Muscle of back (tissue), 11 donors: ENCODE results near the gene NFXL1. TPM values are rescaled to one million over a fixed set of nuclear protein-coding genes. Genes with fewer than 3 reads are reported as not detected.
A peak's percentile ranks its signal among the peaks of the same experiment; 100 is the strongest.

Experiments
- DNase-seq, 3 donors: peaks; one replicate each; pipeline versions ENCODE4 v3.0.0 to v3.0.0-alpha.2; 2013
- polyA plus RNA-seq, 10 donors: library from polyadenylated mRNA; unstranded; fragments of 120-200 nt; gene quantifications; one replicate each; pipeline ENCODE4 v1.2.1, GENCODE V29; 2013; ENCODE audit not compliant: insufficient read length in 10 of 10

Gene NFXL1
- polyA plus RNA-seq, 10 donors, result 6.5 to 13.3 (median 9.6) TPM

DNA sequence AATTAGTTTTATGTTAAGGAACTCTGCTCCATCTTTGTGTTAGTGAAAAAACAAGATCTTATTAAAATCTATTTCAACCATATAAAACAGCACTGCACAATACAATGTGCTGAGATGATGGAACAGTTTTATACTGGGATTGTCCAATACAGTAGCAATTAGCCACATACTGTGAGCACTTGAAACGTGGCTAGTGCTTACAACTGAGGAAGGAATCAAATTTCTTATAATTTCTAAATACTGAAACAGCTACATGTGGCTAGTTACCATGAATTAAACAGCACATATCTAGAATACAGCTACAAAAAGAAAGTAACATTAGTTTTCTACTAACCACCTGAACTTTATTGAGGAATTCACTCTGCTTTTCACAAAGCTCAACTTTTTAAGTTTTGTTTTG is 14.7 kb downstream of the NFXL1 start:
- DNase-seq, result no peak

DNA sequence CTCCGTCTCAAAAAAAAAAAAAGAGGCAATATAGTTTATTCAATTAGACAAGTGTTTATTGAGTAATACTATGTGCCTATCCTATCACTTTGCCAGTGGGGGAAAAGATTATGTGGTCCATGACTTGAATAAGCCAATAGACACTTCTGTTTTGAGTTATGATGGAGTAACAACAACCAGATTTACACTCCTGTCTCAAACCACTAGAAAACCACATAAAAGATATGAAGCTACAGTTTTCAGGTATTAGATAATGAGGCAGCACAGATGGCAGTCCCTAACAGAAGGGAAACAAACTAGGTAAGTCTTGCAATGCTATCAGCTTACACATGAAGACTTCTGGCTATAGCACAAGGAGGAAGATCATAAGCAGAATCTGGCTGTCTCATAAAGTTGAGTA is 22.5 kb downstream of the NFXL1 start:
- no peak for DNase-seq

DNA sequence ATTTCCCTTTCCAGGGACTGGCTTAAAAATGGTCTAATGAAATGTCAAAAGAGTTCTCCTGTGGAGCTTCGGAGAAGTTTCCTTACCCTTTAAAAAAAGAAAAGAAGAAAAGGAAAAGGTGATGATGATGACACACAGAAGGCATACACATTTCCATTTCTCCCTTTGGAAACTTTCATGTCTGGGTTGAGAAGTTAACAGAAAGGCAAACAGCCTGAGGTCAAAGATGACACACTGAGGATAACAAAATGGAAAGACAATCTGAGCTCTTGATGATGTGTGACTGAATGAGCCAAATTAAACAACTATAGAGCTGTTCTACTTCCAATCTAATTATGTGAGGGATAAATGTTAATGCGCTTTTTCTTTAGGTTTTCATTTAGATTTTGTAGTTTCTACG is 32.2 kb downstream of the NFXL1 start:
- no peak for DNase-seq

DNA sequence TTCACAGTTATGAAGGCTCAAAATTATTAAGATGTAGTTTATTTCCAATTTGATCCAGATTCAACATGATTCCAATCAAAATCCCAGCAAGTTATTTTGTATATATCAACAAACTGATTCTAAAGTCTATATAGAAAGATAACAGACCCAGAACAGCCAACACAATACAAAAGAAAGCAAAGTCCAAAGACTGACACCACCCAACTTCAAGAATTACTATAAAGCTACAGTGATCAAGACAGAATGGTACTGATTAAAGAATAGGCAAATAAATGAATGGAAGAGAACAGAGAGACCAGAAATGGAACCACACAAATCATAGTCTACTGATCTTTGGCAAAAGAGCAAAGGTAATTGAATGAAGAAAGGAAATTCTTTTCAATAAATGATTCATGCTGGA is 34.9 kb downstream of the NFXL1 start:
- no peak for DNase-seq

DNA sequence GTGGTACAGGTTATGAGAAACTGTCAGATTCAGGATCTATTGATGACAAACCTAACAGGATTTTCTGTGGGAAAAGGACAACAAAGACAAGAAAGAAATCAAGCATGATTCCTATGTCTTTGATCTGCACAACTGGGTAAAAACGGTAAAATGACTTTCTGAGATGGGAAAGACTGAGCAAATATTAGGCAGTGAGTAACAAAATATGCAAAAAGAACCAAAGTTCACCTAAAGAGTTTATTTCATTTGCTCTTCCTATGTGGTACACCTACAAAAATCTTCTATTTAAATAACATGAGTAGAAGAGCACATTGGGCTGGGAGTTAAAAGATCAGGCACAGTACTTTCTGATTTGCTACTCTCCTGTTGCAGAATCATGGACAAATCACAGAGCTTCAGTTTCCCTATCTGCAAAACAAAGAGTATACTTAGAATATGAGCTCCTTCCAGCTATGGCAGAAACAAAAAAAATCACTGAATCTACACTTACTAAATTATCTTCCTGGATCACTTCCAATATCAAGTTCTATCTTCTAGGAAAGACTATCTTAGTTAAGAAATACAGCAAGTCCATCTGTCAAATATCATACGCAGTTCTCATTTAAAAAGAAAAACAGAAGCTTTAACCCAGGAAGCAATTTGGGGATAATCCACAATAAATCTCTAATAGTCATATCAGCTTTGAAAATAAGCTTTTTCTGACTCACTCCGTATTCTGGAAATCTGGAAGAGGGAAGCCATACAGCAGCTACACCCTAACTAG is 37.4 kb downstream of the NFXL1 start:
- DNase-seq, result no peak

DNA sequence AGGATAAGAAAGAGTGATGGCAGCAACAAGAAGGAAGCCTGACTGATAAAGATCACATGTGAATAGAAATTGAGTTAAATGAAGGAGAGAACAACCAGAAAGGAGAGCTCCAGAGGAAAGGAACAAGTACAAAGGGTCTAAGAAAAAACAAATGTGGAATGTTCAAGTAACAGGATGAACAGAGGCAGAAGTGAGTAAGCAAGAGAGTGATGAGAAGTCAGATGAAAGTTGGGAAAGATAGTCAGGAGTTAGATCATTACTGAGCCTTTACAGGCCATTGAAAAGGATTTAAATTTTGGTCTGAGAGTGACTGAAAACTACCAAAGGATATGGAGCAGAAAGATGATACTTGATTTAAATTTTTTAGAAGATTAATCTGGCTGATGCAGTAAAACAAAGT is 38.1 kb downstream of the NFXL1 start:
- no peak for DNase-seq

DNA sequence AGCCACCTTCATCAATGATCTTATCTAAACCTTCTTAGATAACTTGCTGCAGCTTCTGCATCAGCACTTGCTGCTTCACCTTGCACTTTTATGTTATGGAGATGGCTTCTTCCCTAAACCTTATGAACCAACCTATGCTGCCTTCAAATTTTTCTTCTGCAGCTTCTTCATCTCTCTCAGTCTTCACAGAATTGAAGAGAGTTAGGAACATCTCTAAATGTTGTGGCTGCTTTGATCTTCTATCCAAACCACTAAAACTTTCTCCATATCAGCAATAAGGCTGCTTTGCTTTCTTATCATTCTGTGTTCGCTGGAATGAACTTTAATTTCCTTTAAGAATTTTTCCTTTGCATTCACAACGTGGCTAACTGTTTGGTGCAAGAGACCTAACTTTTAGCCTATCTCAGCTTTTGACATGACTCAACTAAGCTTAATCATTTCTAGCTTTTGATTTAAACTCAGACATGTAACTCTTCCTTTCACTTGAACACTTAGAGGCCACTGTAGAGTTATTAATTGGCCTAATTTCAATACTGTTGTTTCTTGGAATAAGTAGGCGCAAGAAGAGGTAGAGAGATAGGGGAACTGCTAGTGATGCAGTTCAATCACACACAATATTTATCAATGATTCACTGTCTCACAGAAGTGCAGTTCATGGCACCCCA is 40.4 kb downstream of the NFXL1 start:
- DNase-seq, result no peak

DNA sequence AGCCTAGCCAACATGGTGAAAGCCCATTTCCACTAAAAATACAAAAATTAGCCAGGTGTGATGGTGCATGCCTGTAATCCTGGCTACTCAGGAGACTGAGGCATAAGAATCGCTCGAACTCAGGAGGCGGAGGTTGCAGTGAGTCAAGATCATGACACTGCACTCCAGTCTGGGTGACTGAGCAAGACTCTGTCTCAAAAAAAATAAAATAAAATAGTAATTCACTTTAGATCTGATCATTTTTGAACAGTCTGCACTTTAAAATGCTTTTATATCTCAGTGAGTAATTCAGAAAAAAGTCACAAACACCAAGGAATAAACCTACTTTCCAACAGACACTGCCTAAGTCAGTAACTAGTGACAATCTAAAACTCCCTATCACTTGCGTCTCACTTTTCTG is 50.9 kb downstream of the NFXL1 start:
- DNase-seq, result no peak

DNA sequence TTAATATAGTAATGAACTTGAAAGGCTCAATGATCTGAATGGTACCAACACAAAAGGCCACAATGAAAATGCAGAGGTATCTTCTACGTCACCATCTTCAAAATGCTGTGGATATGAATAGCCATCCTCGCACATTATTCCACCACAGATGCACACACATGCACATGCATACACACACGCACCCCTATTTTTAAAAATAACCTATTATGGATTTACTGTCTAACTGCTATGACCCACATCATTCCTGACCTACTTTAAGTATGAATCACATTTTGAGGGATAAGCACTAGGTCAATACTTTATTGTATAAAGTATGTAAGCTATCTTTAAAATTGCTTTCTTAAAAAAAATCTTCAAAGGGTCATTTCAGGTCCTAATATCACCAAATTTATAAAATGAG is 52.1 kb downstream of the NFXL1 start:
- DNase-seq, result peak in 1 of 3 donors; percentile 29

DNA sequence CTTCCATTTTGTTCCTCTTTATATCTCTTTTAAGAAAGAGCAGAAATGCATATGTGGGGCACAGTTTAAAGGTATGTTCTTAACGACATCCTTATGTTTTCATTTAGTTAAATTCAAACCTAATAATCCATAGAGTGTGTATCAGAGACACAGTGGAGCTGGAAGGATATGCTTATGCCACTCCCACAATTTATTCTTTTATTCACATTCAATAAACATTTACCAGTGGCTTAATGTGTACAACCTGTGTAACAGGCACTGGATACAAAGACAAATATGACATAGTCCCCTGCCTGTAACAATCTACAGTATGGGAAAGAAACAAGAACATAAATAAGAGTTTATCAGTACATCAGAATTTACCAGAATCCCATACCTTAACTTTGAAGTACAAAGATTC is 54.1 kb downstream of the NFXL1 start:
- DNase-seq, result no peak

DNA sequence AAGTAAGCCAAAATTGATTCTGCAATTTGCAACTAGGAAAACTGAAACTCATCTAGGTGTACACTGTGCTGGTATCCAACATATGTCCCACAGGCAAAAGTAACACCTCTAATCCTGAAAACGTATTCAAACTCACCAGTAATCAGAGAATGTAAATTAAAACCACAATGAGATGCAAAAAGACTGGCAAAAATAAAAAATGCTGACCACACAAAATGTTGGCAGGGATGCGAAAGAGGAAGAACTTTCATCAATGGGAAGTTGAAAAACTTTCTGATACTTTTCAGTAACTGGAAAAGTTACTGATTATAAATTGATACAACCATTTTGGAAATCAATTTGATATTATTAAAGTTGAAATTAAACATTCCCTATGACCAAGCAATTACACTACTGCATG is 56.4 kb downstream of the NFXL1 start:
- DNase-seq, result no peak

DNA sequence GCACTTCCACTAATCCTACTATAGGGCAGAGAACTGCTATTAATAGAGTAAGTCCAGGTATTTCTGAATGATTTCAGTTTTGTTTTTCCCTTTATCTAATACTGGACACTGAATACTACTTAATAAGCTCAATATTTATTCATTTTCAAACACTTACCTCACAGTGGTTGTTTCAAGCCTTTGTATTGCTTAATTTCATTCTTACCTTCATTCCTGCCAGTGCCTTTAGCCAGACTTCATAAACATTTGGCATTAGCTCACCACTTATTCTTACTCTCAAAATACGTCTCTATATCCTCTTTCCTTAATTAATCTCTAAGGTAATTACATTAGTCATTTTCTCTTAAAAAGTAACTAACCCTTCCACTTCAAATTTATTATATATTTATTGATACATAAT is 57.7 kb downstream of the NFXL1 start:
- DNase-seq, result no peak

DNA sequence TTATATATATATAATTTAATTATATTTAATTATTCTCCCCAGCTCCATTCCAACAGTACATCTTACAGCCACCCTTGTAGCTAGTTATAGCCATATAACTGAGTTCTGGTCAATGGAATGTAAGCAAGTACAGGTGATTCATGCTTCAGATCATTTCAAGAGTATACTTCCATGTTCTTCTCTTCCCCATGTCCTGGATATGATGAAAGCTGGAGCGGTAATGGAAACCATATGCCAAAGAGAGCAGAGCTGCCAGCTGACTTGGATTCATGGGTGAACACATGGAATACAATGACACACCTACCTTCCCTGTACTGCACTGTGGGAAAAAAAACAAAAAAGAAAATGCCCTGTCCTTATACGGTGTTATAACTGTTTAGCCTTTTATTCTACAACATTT is 59.0 kb downstream of the NFXL1 start:
- peak in 1 of 3 donors; percentile 80 for DNase-seq

DNA sequence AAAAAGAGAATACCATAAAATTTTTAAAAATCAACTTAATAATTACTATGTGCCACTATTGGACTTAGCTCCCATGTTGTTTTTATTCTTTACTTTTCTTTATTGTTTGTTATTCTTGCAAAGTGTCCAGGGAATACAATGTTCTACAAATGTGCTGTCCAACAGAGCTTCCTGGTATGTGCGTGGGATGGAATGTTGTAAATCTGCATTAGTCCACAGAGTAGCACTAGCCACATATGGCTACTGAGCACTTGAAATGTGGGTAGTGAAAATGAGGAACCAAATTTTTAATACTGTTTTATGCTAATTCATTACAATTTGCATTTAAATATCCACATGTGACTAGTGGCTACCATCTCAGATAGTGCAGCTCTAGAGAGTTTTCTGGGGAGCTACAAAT is 62.2 kb downstream of the NFXL1 start:
- DNase-seq, result peak in 1 of 3 donors; percentile 11

DNA sequence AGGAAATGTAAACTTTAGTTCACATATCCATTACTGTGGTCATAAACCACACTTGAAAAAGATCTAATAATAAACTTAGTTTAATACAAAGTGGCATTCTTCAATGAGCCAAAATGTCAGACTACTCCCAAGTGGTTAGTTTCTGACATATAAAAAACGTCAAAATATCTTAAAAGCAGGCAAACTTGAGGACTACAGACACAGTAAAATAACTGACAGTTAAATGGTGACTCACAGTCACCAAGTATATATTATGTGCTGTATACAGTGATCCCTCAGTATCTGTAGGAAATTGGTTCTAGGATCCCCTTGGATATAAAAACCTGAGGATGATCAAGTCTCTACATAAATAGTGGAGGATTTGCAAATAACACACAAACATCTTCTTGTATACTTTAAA is 64.9 kb downstream of the NFXL1 start:
- no peak for DNase-seq

DNA sequence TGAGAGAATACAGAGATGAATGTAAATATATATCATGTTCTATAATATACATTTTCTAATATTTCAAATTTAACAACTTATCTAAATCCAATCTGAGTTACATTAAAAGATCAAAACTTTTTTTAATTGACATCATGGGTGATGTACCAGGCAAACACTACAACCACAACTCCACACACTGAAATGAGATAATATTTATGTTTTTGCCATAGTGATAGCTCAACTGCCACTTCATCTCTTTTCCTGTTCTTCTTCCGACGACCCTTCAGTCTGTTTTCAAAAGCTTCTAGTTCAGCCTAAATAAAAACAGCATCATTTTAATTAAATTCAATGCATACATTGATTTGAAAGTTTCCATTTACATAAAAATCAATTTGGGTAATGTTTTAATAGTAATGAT is 66.3 kb downstream of the NFXL1 start:
- DNase-seq, result no peak

DNA sequence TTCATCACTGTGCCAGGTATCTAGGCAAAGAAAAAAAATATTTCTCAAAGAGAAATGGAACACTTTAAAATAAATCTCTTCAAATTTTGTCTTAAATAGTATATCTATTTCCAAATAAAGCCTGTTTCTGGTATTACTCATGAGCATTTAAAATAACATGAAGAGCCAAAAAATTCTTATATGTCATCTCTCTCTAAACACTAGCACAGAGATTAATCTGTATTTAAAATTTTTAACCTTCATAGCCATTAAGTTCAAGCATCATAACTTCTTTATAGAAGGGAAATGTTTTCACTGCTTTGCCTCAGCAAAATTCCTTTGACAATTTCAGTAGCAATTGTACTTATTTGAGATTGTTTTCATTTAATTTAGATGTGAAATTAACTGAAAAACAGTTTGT is 71.4 kb downstream of the NFXL1 start:
- DNase-seq, result no peak

DNA sequence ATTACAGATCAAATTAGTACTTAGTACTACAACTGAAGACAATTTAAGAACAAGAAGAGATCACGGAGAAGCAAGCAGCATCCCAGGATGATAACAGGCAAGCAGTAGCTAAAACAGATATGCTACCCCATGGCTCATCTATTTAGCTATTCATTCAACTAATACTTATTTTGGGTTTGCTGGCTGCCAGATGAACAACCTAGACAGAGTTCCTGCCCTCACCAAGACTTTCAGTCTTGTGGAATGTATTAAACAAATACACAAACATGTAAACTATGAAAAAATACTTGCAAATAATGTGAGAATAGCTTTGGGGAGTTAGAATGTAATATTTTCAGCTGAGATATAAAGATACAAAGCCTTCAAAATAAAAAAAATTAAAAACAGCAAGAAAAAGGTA is 74.1 kb downstream of the NFXL1 start:
- no peak for DNase-seq

DNA sequence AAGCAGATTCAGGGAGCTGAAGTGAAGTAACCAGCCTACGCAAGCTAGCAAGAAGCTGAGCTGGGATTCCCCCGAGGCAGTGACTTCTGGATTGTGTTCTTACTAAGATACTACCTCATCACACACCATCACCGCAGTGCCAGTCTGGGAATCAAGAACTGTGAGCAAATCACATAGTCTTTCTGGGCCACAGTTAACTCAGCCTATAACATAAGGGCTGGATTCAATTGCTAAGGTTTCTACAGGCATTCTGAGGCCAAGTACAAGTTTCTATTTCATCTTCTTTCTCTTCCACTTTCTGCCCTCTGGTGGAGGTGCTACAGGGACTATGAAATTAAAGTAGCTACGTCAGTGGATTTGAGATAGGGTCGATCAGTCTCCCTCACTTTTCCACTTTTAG is 75.1 kb downstream of the NFXL1 start:
- peak in 1 of 3 donors; percentile 51 for DNase-seq

DNA sequence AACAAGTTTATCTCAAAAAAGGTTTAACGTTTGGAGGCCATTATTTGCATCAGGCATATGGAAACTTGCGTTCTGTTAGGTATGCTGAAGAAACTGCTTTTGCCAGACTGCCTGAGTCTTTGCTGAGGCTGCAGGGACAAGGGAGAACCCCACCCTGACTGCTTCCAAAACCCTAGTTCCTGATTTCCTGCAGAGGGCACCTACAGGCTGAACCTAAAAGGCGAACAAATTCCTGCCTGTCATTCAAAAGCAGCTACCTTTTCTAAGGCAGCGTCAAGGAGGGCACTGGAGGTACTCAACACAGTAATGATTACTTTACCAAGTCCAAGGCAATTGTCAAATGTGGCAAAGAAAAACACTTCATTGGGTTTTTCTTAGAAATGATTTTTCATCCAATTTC is 75.9 kb downstream of the NFXL1 start:
- no peak for DNase-seq

DNA sequence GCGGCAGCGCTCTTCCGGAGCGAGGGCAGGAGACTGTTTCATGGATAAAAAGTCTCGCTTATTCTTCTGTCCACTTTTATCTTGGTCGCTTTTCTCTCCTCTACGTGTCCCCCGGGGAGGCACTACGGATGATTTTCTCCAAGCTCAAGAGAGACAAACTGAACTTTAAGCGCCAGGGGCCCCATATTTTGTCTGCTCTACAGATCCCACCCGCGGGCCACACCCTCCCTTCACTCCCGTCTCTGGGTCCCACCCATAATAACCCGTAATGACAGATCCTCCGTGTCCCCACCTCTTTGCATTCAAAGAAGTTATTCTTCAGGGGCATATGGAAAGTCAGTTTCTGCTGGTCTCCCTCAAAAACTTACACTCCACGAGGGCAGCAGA is 76.5 kb downstream of the NFXL1 start, which contains the start of gene CORIN:
CORIN (minus strand) TSS at position 160 of the 387 bp plus-strand sequence; CDS start at position 42, 118 bp downstream.
- DNase-seq, result peak in 1 of 3 donors; percentile 20

DNA sequence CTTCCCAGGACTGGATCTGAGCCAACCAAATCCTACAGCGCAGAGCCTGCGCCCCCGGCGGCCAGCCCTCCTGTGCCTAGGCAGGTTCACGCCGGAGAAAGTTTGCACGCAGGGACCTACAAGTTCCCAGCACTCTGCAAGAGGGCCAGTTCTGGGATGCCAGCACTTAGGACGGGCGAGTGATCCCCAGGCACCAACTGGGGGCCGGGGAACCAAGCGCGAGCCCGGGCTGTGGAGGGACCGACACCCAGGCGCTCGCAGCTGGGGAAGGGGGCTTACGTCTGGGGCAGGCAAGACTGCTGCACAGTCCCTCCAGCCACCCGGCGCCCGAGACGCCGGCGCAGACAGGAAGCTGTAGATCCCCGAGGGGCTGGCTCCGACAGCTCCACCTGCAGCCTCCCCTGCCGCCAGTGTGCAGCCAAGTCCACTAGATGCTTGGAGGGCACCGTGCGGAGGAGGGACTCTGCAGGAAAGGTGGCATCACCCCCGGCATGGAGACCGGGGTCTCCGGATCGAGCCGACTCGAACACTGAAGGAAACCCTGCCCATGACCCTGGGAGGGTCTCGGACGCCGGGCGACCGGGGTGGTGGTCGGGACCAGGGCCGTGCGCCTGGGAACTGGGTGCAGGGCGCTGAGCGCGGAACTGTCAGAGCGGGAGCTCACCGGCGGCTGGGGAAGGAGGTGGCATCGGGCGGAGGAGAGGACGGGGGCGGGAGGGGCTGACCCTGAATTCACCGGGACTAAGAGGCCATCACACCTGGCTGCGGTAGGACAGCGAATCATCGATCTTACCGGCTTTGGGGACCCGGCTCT is 77.1 kb downstream of the NFXL1 start:
- DNase-seq, result peak in 1 of 3 donors; percentile 66

DNA sequence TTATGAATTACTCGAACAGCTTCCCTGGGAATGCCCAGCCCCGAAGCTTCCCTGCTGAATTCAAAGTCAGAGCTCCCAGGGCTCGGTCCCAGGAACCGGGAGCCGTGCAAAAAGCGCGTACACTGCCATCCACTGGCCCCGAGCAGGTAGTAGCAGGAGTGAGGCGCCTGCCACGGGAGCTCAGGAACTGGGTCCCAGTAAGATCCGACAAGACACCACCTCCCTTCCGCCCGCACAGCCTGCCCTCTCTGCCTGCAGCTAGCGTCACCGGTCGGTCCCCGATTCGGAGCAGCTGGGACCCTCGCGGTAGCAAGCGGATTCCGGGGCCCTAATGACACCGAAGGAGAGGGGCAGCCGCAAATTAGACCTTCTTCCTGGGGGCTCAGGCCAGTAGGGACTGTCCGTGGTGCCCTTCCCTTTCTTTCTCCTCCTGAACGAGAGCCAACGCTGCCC is 77.7 kb downstream of the NFXL1 start:
- DNase-seq, result peak; percentile 71 to 87 (median 76)
